HG02610 (cell line): ENCODE data around the gene CYB5B.
"Not testable (repeated sequence)": the region's sequence is repeated elsewhere in the genome, so short reads cannot be mapped to it uniquely, and the experiment has no call there.

Experiments used
- ATAC-seq: cut with Tn5 transposase; IDR thresholded peaks from one replicate; pipeline ENCODE4 v1.9.1; 2021; ENCODE audit warnings: mild to moderate bottlenecking, moderate library complexity; ENCODE audit not compliant: unreplicated experiment

The CYB5B gene

GRCh38 chr16:69408475-69408874 is 15.9 kb upstream of the CYB5B start:
- no peak for ATAC-seq

GRCh38 chr16:69410219-69410990 is 14.0 kb upstream of the CYB5B start:
- ATAC-seq: no peak

GRCh38 chr16:69411064-69411985 is 13.1 kb upstream of the CYB5B start:
- ATAC-seq: no peak

- ATAC-seq: no peak
Observed at GRCh38 chr16:69412287-69412686, 12.1 kb upstream of the CYB5B start.

- no peak for ATAC-seq
Observed at GRCh38 chr16:69413045-69413664, 11.3 kb upstream of the CYB5B start.

GRCh38 chr16:69417520-69418199 is 6.8 kb upstream of the CYB5B start:
- no peak for ATAC-seq

- ATAC-seq: no peak
Observed at GRCh38 chr16:69419956-69420355, 4.5 kb upstream of the CYB5B start.

GRCh38 chr16:69423189-69423588 is 1.2 kb upstream of the CYB5B start:
- ATAC-seq: no peak

GRCh38 chr16:69424935-69425784 is 741 bp downstream of the CYB5B start:
- no peak for ATAC-seq

- no peak for ATAC-seq
Observed at GRCh38 chr16:69428652-69429051, 4.2 kb downstream of the CYB5B start.

- ATAC-seq: not testable (repeated sequence)
Observed at GRCh38 chr16:69429058-69429640, 4.7 kb downstream of the CYB5B start.

GRCh38 chr16:69431948-69432468 is 7.6 kb downstream of the CYB5B start:
- ATAC-seq: no peak

- ATAC-seq: no peak
Observed at GRCh38 chr16:69434066-69434465, 9.6 kb downstream of the CYB5B start.

- ATAC-seq: no peak
Observed at GRCh38 chr16:69435977-69436820, 11.8 kb downstream of the CYB5B start.

- no peak for ATAC-seq
Observed at GRCh38 chr16:69436896-69437295, 12.5 kb downstream of the CYB5B start.

- ATAC-seq: peak; percentile 67
Observed at GRCh38 chr16:69438465-69438864, 14.0 kb downstream of the CYB5B start.

GRCh38 chr16:69440250-69440649 is 15.8 kb downstream of the CYB5B start:
- no peak for ATAC-seq

- not testable (repeated sequence) for ATAC-seq
Observed at GRCh38 chr16:69441030-69441429, 16.6 kb downstream of the CYB5B start.
